ENCODE results near the gene SCYGR8.

Gene SCYGR8

GRCh38 chr2:227761740-227762476, 16.2 kb downstream of the SCYGR8 start:
- DNase-seq (ENCODE audit: extremely low spot score), result no peak

GRCh38 chr2:227765788-227766372, 20.2 kb downstream of the SCYGR8 start:
- CTCF ChIA-PET, result interaction anchor here (0.6 to 2.7 kb wide), 14 partner anchors 18 to 632 kb away, joined by 3 to 28 read pairs (median 4); no protein-coding TSS in a partner anchor
- DNase-seq (ENCODE audit: extremely low spot score), result no peak
- POLR2A ChIA-PET, result interaction anchor here (1.1 kb wide), 1 partner anchor 107 kb away, joined by 3 read pairs; no protein-coding TSS in a partner anchor
- no peak for TF ChIP-seq L3MBTL2 (conservative IDR thresholded peaks at IDR 0.05)
- TF ChIP-seq CTBP1 (IDR thresholded peaks at IDR 0.05; ENCODE audit: borderline replicate concordance), result no peak
- no peak for TF ChIP-seq LEF1 (IDR thresholded peaks at IDR 0.05; ENCODE audit: borderline replicate concordance)
- no peak for TF ChIP-seq ELF4 (IDR thresholded peaks at IDR 0.05)
- no peak for TF ChIP-seq FOXK2 (IDR thresholded peaks at IDR 0.05)
- no peak for TF ChIP-seq ARNT (IDR thresholded peaks at IDR 0.05)
- TF ChIP-seq NFRKB (IDR thresholded peaks at IDR 0.05), result no peak
- TF ChIP-seq TARDBP (IDR thresholded peaks at IDR 0.05), result no peak
- TF ChIP-seq SP1 (IDR thresholded peaks at IDR 0.05), result no peak
- TF ChIP-seq FOXA1 (IDR thresholded peaks at IDR 0.05), result no peak
- TF ChIP-seq FOXM1 (IDR thresholded peaks at IDR 0.05; ENCODE audit: borderline replicate concordance), result no peak
- no peak for TF ChIP-seq HDGF (IDR thresholded peaks at IDR 0.05; ENCODE audit: borderline replicate concordance)
- TF ChIP-seq PKNOX1 (IDR thresholded peaks at IDR 0.05), result no peak
- no peak for TF ChIP-seq BHLHE40 (IDR thresholded peaks at IDR 0.05; ENCODE audit: borderline replicate concordance)
- TF ChIP-seq SUZ12 (IDR thresholded peaks at IDR 0.05), result no peak
- no peak for TF ChIP-seq ZNF384 (IDR thresholded peaks at IDR 0.05)

More at GRCh38 chr2:227761740-227762476, 16.2 kb downstream of the SCYGR8 start:
- TF ChIP-seq HDGF (IDR thresholded peaks at IDR 0.05; ENCODE audit: borderline replicate concordance) (no peak), FOXA1 (IDR thresholded peaks at IDR 0.05) (no peak), SP1 (IDR thresholded peaks at IDR 0.05) (no peak), ZNF384 (IDR thresholded peaks at IDR 0.05) (no peak), TARDBP (IDR thresholded peaks at IDR 0.05) (no peak), ARNT (IDR thresholded peaks at IDR 0.05) (no peak), L3MBTL2 (conservative IDR thresholded peaks at IDR 0.05) (no peak)
- CTCF ChIA-PET, result interaction anchor here (0.7 to 3.3 kb wide), 2 partner anchors 104 to 630 kb away, joined by 3 to 14 read pairs; no protein-coding TSS in a partner anchor
- POLR2A ChIA-PET, result no interaction called here

GRCh38 chr2:227766373-227766883, 20.7 kb downstream of the SCYGR8 start:
- peak; percentile 79 for DNase-seq (ENCODE audit: extremely low spot score)
- POLR2A ChIA-PET, result interaction anchor here (1.1 kb wide), 1 partner anchor 108 kb away, joined by 3 read pairs; no protein-coding TSS in a partner anchor
- TF ChIP-seq BHLHE40 (IDR thresholded peaks at IDR 0.05; ENCODE audit: borderline replicate concordance) (no peak), FOXM1 (IDR thresholded peaks at IDR 0.05; ENCODE audit: borderline replicate concordance) (no peak), ARNT (IDR thresholded peaks at IDR 0.05) (no peak), FOXA1 (IDR thresholded peaks at IDR 0.05) (no peak), FOXK2 (IDR thresholded peaks at IDR 0.05) (no peak), ZNF384 (IDR thresholded peaks at IDR 0.05) (no peak), L3MBTL2 (conservative IDR thresholded peaks at IDR 0.05) (no peak), TARDBP (IDR thresholded peaks at IDR 0.05) (no peak), NFRKB (IDR thresholded peaks at IDR 0.05) (no peak), ELF4 (IDR thresholded peaks at IDR 0.05) (no peak), LEF1 (IDR thresholded peaks at IDR 0.05; ENCODE audit: borderline replicate concordance) (no peak), SUZ12 (IDR thresholded peaks at IDR 0.05) (no peak)
- CTCF ChIA-PET, result interaction anchor here (0.6 to 2.7 kb wide), 13 partner anchors 27 to 633 kb away, joined by 3 to 28 read pairs (median 4); no protein-coding TSS in a partner anchor

- no peak for DNase-seq (ENCODE audit: extremely low spot score)
- POLR2A ChIA-PET, result no interaction called here
- TF ChIP-seq HDGF (IDR thresholded peaks at IDR 0.05; ENCODE audit: borderline replicate concordance) (no peak), TARDBP (IDR thresholded peaks at IDR 0.05) (no peak), ZNF384 (IDR thresholded peaks at IDR 0.05) (no peak), CTBP1 (IDR thresholded peaks at IDR 0.05; ENCODE audit: borderline replicate concordance) (no peak), L3MBTL2 (conservative IDR thresholded peaks at IDR 0.05) (no peak), BHLHE40 (IDR thresholded peaks at IDR 0.05; ENCODE audit: borderline replicate concordance) (no peak), SUZ12 (IDR thresholded peaks at IDR 0.05) (no peak), SP1 (IDR thresholded peaks at IDR 0.05) (no peak)
- CTCF ChIA-PET, result interaction anchor here (0.6 kb wide), 1 partner anchor 440 kb away, joined by 4 read pairs; no protein-coding TSS in a partner anchor
These were observed 22.1 kb downstream of the SCYGR8 start for GRCh38 chr2:227767830-227768229.

GRCh38 chr2:227772197-227772661, 26.5 kb downstream of the SCYGR8 start:
- ChIA-PET POLR2A (no interaction called here), CTCF (interaction anchor here (0.6 kb wide), 1 partner anchor 90 kb away, joined by 3 read pairs; no protein-coding TSS in a partner anchor)
- no peak for DNase-seq (ENCODE audit: extremely low spot score)
- TF ChIP-seq ARNT (IDR thresholded peaks at IDR 0.05) (no peak), FOXA1 (IDR thresholded peaks at IDR 0.05) (no peak), PKNOX1 (IDR thresholded peaks at IDR 0.05) (no peak), L3MBTL2 (conservative IDR thresholded peaks at IDR 0.05) (no peak), CTBP1 (IDR thresholded peaks at IDR 0.05; ENCODE audit: borderline replicate concordance) (no peak)

- no peak for DNase-seq (ENCODE audit: extremely low spot score)
- no peak for TF ChIP-seq ELF4 (IDR thresholded peaks at IDR 0.05)
- no peak for TF ChIP-seq TARDBP (IDR thresholded peaks at IDR 0.05)
- TF ChIP-seq SP1 (IDR thresholded peaks at IDR 0.05), result no peak
- no peak for TF ChIP-seq BHLHE40 (IDR thresholded peaks at IDR 0.05; ENCODE audit: borderline replicate concordance)
- ChIA-PET POLR2A (no interaction called here), CTCF (no interaction called here)
These were observed 27.2 kb downstream of the SCYGR8 start for GRCh38 chr2:227772932-227773331.
